Neural progenitor cell (in vitro differentiated cells): ENCODE results near the gene TRPT1. TPM values are rescaled to one million over a fixed set of nuclear protein-coding genes. Genes with fewer than 3 reads are reported as not detected.

Experiments
- DNase-seq: peaks from one replicate; pipeline ENCODE4 v3.0.0-alpha.2; 2016; ENCODE audit warnings: low spot score
- H2AFZ ChIP-seq: fragments of 200-600 bp; sonication (generic); replicated peaks from 2 replicates; pipeline ENCODE4 v1.6.1; 2016; ENCODE audit warnings: antibody characterized with exemption
- H3F3A ChIP-seq: fragments of 200-600 bp; sonication (generic); 2 replicates; pipeline ENCODE4 v1.6.1; 2016; ENCODE audit warnings: antibody characterized with exemption, low read depth
- H3K27ac ChIP-seq: fragments of 200-600 bp; sonication (generic); 2 replicates; pipeline ENCODE4 v1.5.1; 2016; ENCODE audit warnings: mild to moderate bottlenecking
- H3K27me3 ChIP-seq: fragments of 200-600 bp; sonication (generic); 2 replicates; pipeline ENCODE4 v1.6.1; 2016; ENCODE audit warnings: mild to moderate bottlenecking, moderate library complexity
- H3K36me3 ChIP-seq: fragments of 200-600 bp; sonication (generic); 2 replicates; pipeline ENCODE4 v1.5.1; 2016
- H3K4me1 ChIP-seq: fragments of 200-600 bp; sonication (generic); 2 replicates; pipeline ENCODE4 v1.6.1; 2016; ENCODE audit warnings: mixed run types
- H3K4me2 ChIP-seq: fragments of 200-600 bp; sonication (generic); 2 replicates; pipeline ENCODE4 v1.6.1; 2016
- H3K4me3 ChIP-seq: fragments of 200-600 bp; sonication (generic); 2 replicates; pipeline ENCODE4 v1.5.1; 2016
- H3K79me2 ChIP-seq: fragments of 200-600 bp; sonication (generic); 2 replicates; pipeline ENCODE4 v1.6.1; 2016; ENCODE audit warnings: low read depth
- H3K9ac ChIP-seq: fragments of 200-600 bp; sonication (generic); 2 replicates; pipeline ENCODE4 v1.6.1; 2016
- H3K9me3 ChIP-seq: fragments of 200-600 bp; sonication (generic); 2 replicates; pipeline ENCODE4 v1.5.1; 2016; ENCODE audit warnings: low read depth
- H4K20me1 ChIP-seq: fragments of 200-600 bp; sonication (generic); 2 replicates; pipeline ENCODE4 v1.6.1; 2016; ENCODE audit warnings: low read depth
- H3K27ac Mint-ChIP-seq: 3 replicates; pipeline ENCODE4 v1.8.0; 2021; ENCODE audit warnings: mixed read lengths
- H3K27me3 Mint-ChIP-seq: 2 replicates; pipeline ENCODE4 v1.8.0; 2022; ENCODE audit warnings: low read depth, mild to moderate bottlenecking, inconsistent platforms, moderate library complexity, mixed read lengths; ENCODE audit not compliant: insufficient read depth
- H3K36me3 Mint-ChIP-seq: 3 replicates; pipeline ENCODE4 v1.8.0; 2021; ENCODE audit warnings: mixed read lengths
- H3K4me1 Mint-ChIP-seq: 3 replicates; pipeline ENCODE4 v1.8.0; 2021; ENCODE audit warnings: mixed read lengths
- H3K4me3 Mint-ChIP-seq: 3 replicates; pipeline ENCODE4 v1.8.0; 2021; ENCODE audit warnings: mild to moderate bottlenecking, moderate library complexity, mixed read lengths
- H3K9me3 Mint-ChIP-seq: 3 replicates; pipeline ENCODE4 v1.8.0; 2020; ENCODE audit warnings: mixed read lengths
- CTCF ChIP-seq: fragments of 200-600 bp; sonication (generic); IDR thresholded peaks from 2 replicates; pipeline ENCODE4 v1.5.1; 2017; ENCODE audit warnings: antibody characterized with exemption, mild to moderate bottlenecking
- EZH2 ChIP-seq: fragments of 200-600 bp; sonication (generic); IDR thresholded peaks from 2 replicates; pipeline ENCODE4 v1.6.1; 2017; ENCODE audit warnings: antibody characterized with exemption, mild to moderate bottlenecking, moderate library complexity
- EZH2phosphoT487 ChIP-seq: fragments of 200-600 bp; sonication (generic); IDR thresholded peaks from 2 replicates; pipeline ENCODE4 v1.6.1; 2017; ENCODE audit warnings: antibody characterized with exemption
- total RNA-seq: library from RNA; depleted of rRNA; stranded (reverse); fragments of >200 nt; gene quantifications from 2 replicates; pipeline ENCODE4 v1.2.3, GENCODE V29; 2015; ENCODE audit warnings: low replicate concordance

TRPT1 gene
- total RNA-seq, 1 donor from 2014 or later: 17.5 TPM

DNA sequence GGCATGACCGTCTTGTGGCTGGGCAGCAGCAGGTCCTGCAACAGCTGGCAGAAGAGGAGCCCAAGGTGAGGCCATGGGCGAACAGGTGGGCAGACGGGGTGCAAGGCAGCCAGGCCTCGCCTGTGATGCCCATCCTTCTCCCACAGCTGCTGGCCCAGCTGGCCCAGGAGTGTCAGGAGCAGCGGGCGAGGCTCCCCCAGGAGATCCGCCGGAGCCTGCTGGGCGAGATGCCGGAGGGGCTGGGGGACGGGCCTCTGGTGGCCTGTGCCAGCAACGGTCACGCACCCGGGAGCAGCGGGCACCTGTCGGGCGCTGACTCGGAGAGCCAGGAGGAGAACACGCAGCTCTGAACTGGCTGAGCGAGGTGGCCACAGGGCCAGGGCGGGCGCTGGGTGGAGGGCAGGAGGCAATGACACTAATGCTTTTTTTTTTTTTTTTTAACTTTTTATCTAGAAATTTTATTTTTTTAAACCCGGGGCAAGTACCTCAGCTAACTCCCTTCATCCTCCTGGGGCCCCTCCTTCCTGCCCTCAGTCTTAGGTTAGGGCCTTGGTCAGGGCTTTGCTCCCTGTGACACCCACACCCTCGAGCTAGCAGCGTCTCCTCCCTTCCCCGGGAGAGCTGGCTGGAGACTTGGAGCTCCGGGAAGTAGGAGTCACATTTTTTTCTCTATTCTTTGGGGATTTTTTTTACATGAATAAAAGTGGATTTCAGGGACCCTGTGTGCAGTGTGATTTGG, 41.4 kb upstream of the TRPT1 start:
- Histone ChIP-seq H3K27ac (no peak overlapping the region), H3F3A (peaks cover 30% of the 10 kb centered on the region), H4K20me1 (peaks cover 4% of the 10 kb centered on the region), H3K4me2 (no peak overlapping the region), H3K4me1 (peaks cover 12% of the 10 kb centered on the region), H3K79me2 (no peaks in the 10 kb centered on the region), H3K9me3 (no peaks in the 10 kb centered on the region), H3K36me3 (no peaks in the 10 kb centered on the region), H2AFZ (no peak overlapping the region), H3K4me3 (no peak overlapping the region), H3K27me3 (no peaks in the 10 kb centered on the region), H3K9ac (no peak overlapping the region)
- Mint-ChIP-seq H3K4me1 (peaks cover 28% of the 10 kb centered on the region), H3K27ac (no peak overlapping the region), H3K27me3 (peaks cover 16% of the 10 kb centered on the region), H3K36me3 (peaks cover 4% of the 10 kb centered on the region), H3K9me3 (no peaks in the 10 kb centered on the region), H3K4me3 (peak overlapping the region; percentile 95)
- TF ChIP-seq CTCF (no peak), EZH2phosphoT487 (no peak), EZH2 (no peak)
- no peak for DNase-seq

DNA sequence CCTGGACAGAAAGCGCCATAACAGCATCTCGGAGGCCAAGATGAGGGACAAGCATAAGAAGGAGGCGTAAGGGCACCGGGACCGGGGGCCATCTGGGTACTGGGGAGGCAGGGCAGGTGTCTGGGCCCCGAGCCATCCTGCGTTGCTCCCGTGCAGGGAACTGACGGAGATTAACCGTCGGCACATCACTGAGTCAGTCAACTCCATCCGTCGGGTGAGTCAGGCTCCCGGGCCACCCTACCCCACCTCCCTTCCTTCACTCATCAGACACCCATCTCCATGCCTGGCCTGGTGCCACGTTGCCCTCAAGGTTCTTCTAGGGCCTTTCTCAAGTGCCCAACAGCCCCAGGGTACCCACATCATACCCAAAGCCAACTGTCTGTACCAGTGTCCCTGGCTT, 40.4 kb upstream of the TRPT1 start:
- no peak for TF ChIP-seq CTCF
- TF ChIP-seq EZH2: no peak
- TF ChIP-seq EZH2phosphoT487: no peak
- H3F3A ChIP-seq: peaks cover 28% of the 10 kb centered on the region
- no peaks in the 10 kb centered on the region for H3K36me3 ChIP-seq
- no peaks in the 10 kb centered on the region for H3K9me3 ChIP-seq
- H3K27ac ChIP-seq: no peak overlapping the region
- Mint-ChIP-seq H3K36me3 (peaks cover 7% of the 10 kb centered on the region), H3K27me3 (peaks cover 19% of the 10 kb centered on the region), H3K9me3 (no peaks in the 10 kb centered on the region), H3K4me1 (peaks cover 21% of the 10 kb centered on the region), H3K4me3 (peak overlapping the region; percentile 59), H3K27ac (no peak overlapping the region)
- H3K4me3 ChIP-seq: no peak overlapping the region
- peaks cover 7% of the 10 kb centered on the region for H3K4me1 ChIP-seq
- H4K20me1 ChIP-seq: peaks cover 4% of the 10 kb centered on the region
- no peak overlapping the region for H2AFZ ChIP-seq
- DNase-seq: no peak
- H3K4me2 ChIP-seq: no peak overlapping the region
- H3K9ac ChIP-seq: no peak overlapping the region
- no peaks in the 10 kb centered on the region for H3K79me2 ChIP-seq
- no peaks in the 10 kb centered on the region for H3K27me3 ChIP-seq

DNA sequence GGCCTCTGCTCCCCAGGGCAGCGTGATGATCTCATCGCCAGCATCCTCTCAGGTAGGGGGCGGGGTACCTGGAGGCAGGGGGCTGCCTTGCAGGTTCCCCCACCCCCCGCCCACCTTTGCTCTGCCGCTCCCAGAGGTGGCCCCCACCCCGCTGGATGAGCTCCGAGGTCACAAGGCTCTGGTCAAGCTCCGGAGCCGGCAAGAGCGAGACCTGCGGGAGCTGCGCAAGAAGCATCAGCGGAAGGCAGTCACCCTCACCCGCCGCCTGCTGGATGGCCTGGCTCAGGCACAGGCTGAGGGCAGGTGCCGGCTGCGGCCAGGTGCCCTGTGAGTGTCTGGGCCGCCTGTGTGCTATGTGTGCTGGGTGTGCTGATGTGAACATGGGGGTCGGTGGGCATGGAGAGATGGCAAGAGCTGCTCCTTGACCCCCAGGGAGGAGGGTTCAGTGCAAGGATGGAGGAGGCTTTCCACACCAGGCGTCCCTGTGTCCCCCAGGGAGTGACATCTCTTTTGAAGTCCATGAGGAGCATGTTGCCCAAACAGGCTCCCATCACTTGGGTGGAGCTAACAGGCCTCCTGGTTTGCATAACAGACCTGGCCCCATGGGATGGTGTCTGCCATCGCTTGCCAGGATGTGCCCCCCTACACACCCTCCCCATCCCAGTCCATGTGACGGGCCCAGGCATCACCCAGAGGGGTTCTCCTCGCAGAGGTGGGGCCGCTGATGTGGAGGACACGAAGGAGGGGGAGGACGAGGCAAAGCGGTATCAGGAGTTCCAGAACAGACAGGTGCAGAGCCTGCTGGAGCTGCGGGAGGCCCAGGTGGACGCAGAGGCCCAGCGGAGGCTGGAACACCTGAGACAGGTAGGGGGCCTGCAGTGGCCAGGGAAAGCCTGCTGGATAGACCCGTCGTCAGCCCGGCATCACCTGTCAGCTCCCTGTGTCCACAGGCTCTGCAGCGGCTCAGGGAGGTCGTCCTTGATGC, 39.5 kb upstream of the TRPT1 start:
- Histone ChIP-seq H3K27ac (no peak overlapping the region), H2AFZ (no peak overlapping the region), H3K9me3 (no peaks in the 10 kb centered on the region), H3K36me3 (no peaks in the 10 kb centered on the region), H4K20me1 (peaks cover 4% of the 10 kb centered on the region), H3K9ac (no peak overlapping the region), H3K27me3 (no peaks in the 10 kb centered on the region), H3K79me2 (no peaks in the 10 kb centered on the region), H3K4me3 (no peak overlapping the region), H3K4me1 (peaks cover 7% of the 10 kb centered on the region), H3K4me2 (no peak overlapping the region), H3F3A (peaks cover 25% of the 10 kb centered on the region)
- H3K4me3 Mint-ChIP-seq: no peak overlapping the region
- peaks cover 7% of the 10 kb centered on the region for H3K36me3 Mint-ChIP-seq
- DNase-seq: no peak
- no peak overlapping the region for H3K27ac Mint-ChIP-seq
- no peaks in the 10 kb centered on the region for H3K9me3 Mint-ChIP-seq
- TF ChIP-seq CTCF: no peak
- no peak for TF ChIP-seq EZH2phosphoT487
- TF ChIP-seq EZH2: no peak
- H3K4me1 Mint-ChIP-seq: peaks cover 21% of the 10 kb centered on the region
- peaks cover 16% of the 10 kb centered on the region for H3K27me3 Mint-ChIP-seq
